DOHH2 (cell line): ENCODE data around the gene SNX2.

Experiments used
- H3F3A ChIP-seq: fragments of 200-600 bp; sonication (generic), shearing (Covaris generic); 2 replicates; pipeline ENCODE4 v1.6.0; 2016; ENCODE audit warnings: antibody characterized with exemption, mild to moderate bottlenecking; ENCODE audit not compliant: control insufficient read depth, insufficient read depth
- H3K27ac ChIP-seq: fragments of 200-600 bp; sonication (generic); 2 replicates; pipeline ENCODE4 v1.5.1; 2014; ENCODE audit warnings: low read depth, mild to moderate bottlenecking, low read length, moderate library complexity
- H3K27me3 ChIP-seq: fragments of 200-600 bp; sonication (generic); 2 replicates; pipeline ENCODE4 v1.6.1; 2014; ENCODE audit warnings: mild to moderate bottlenecking, low read length, mixed read lengths; ENCODE audit not compliant: control insufficient read depth
- H3K36me3 ChIP-seq: fragments of 200-600 bp; sonication (generic); 2 replicates; pipeline ENCODE4 v1.6.1; 2014; ENCODE audit warnings: mild to moderate bottlenecking, low read length, moderate library complexity, mixed read lengths; ENCODE audit not compliant: control insufficient read depth
- H3K4me1 ChIP-seq: fragments of 200-600 bp; sonication (generic); 2 replicates; pipeline ENCODE4 v1.6.1; 2014; ENCODE audit warnings: mild to moderate bottlenecking, low read length, mixed read lengths; ENCODE audit not compliant: control insufficient read depth
- H3K4me2 ChIP-seq: fragments of 200-600 bp; sonication (generic); 2 replicates; pipeline ENCODE4 v1.6.0; 2014; ENCODE audit warnings: mild to moderate bottlenecking, low read length, moderate library complexity
- H3K4me3 ChIP-seq: fragments of 200-600 bp; sonication (generic); 2 replicates; pipeline ENCODE4 v1.5.1; 2014; ENCODE audit warnings: mild to moderate bottlenecking, low read length, mixed read lengths
- H3K79me2 ChIP-seq: fragments of 200-600 bp; sonication (generic); 2 replicates; pipeline ENCODE4 v1.6.1; 2014; ENCODE audit warnings: mild to moderate bottlenecking, low read length, mixed read lengths; ENCODE audit not compliant: control insufficient read depth
- H3K9me2 ChIP-seq: fragments of 200-600 bp; sonication (generic); replicated peaks from 2 replicates; pipeline ENCODE4 v1.6.1; 2014; ENCODE audit warnings: mild to moderate bottlenecking, low read length, mixed read lengths; ENCODE audit not compliant: control insufficient read depth
- H3K9me3 ChIP-seq: fragments of 200-600 bp; sonication (generic); 2 replicates; pipeline ENCODE4 v1.6.1; 2014; ENCODE audit warnings: antibody characterized with exemption, low read length, mixed read lengths; ENCODE audit not compliant: control insufficient read depth, insufficient read depth
- H4K20me1 ChIP-seq: fragments of 200-600 bp; sonication (generic); 2 replicates; pipeline ENCODE4 v1.6.0; 2014; ENCODE audit warnings: low read depth, mild to moderate bottlenecking, antibody characterized with exemption, low read length, moderate library complexity; ENCODE audit not compliant: control insufficient read depth, insufficient read depth
- EZH2phosphoT487 ChIP-seq: fragments of 200-600 bp; sonication (generic); IDR thresholded peaks from 2 replicates; pipeline ENCODE4 v1.6.1; 2017; ENCODE audit warnings: borderline replicate concordance, mild to moderate bottlenecking, antibody characterized with exemption, low read length, moderate library complexity, mixed read lengths
- TF ChIP-seq, protein P1 (sequence below): fragments of 200-600 bp; sonication (generic); IDR thresholded peaks from one replicate; pipeline ENCODE4 v1.5.1; 2014; ENCODE audit warnings: antibody characterized with exemption, mild to moderate bottlenecking, low read depth, low read length; ENCODE audit not compliant: poor library complexity, severe bottlenecking

SNX2 gene

DNA sequence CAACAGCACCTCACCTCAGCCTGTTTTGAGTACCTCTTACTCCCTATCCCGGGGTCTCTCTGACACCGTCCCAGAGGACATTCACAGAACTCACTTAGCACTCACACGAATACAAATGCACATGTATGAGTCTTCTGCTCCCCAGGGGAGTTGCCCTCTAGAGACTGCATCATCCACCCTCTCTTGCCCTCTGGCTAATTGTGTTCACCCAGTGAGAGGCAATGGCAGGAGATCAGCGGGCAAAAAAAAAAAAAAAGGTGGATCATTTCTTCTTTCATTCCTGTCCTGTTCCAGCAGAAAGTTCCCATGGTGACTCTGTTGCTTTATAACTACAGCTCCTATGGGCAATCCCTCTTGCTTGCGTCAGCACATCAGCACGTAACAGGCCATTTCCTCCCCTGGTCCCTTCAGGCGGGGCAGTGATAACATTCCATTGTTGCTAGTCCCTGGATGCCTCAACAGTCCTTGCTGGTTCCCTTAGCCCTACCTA is 23.5 kb upstream of the SNX2 start:
- no peak overlapping the region for H3K27ac ChIP-seq
- no peaks in the 10 kb centered on the region for H3K4me1 ChIP-seq
- TF ChIP-seq, protein P1, sequence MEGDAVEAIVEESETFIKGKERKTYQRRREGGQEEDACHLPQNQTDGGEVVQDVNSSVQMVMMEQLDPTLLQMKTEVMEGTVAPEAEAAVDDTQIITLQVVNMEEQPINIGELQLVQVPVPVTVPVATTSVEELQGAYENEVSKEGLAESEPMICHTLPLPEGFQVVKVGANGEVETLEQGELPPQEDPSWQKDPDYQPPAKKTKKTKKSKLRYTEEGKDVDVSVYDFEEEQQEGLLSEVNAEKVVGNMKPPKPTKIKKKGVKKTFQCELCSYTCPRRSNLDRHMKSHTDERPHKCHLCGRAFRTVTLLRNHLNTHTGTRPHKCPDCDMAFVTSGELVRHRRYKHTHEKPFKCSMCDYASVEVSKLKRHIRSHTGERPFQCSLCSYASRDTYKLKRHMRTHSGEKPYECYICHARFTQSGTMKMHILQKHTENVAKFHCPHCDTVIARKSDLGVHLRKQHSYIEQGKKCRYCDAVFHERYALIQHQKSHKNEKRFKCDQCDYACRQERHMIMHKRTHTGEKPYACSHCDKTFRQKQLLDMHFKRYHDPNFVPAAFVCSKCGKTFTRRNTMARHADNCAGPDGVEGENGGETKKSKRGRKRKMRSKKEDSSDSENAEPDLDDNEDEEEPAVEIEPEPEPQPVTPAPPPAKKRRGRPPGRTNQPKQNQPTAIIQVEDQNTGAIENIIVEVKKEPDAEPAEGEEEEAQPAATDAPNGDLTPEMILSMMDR, result no peak
- no peak for TF ChIP-seq EZH2phosphoT487
- H3K9me3 ChIP-seq, result no peaks in the 10 kb centered on the region
- H3F3A ChIP-seq, result no peaks in the 10 kb centered on the region
- H3K79me2 ChIP-seq, result no peaks in the 10 kb centered on the region
- H3K4me3 ChIP-seq, result no peak overlapping the region
- no peaks in the 10 kb centered on the region for H4K20me1 ChIP-seq
- H3K9me2 ChIP-seq, result no peaks in the 10 kb centered on the region
- no peak overlapping the region for H3K4me2 ChIP-seq
- H3K36me3 ChIP-seq, result no peaks in the 10 kb centered on the region
- no peaks in the 10 kb centered on the region for H3K27me3 ChIP-seq

GRCh38 chr5:122753500-122753899 is 21.4 kb upstream of the SNX2 start:
- H3K27ac ChIP-seq, result no peak overlapping the region
- no peaks in the 10 kb centered on the region for H3K36me3 ChIP-seq
- no peaks in the 10 kb centered on the region for H3K9me2 ChIP-seq
- no peaks in the 10 kb centered on the region for H3K79me2 ChIP-seq
- H3K4me1 ChIP-seq, result no peaks in the 10 kb centered on the region
- no peaks in the 10 kb centered on the region for H3K9me3 ChIP-seq
- H3K27me3 ChIP-seq, result no peaks in the 10 kb centered on the region
- H3K4me2 ChIP-seq, result no peak overlapping the region
- TF ChIP-seq EZH2phosphoT487, result no peak
- TF ChIP-seq, protein P1, result no peak
- no peak overlapping the region for H3K4me3 ChIP-seq
- H4K20me1 ChIP-seq, result no peaks in the 10 kb centered on the region
- H3F3A ChIP-seq, result no peaks in the 10 kb centered on the region

- H4K20me1 ChIP-seq, result no peaks in the 10 kb centered on the region
- H3K9me2 ChIP-seq, result no peaks in the 10 kb centered on the region
- H3K4me2 ChIP-seq, result no peak overlapping the region
- H3K4me3 ChIP-seq, result no peak overlapping the region
- no peak overlapping the region for H3K27ac ChIP-seq
- H3K27me3 ChIP-seq, result no peaks in the 10 kb centered on the region
- no peaks in the 10 kb centered on the region for H3K9me3 ChIP-seq
- no peaks in the 10 kb centered on the region for H3K36me3 ChIP-seq
- no peaks in the 10 kb centered on the region for H3K79me2 ChIP-seq
- no peaks in the 10 kb centered on the region for H3F3A ChIP-seq
- TF ChIP-seq, protein P1, result no peak
- TF ChIP-seq EZH2phosphoT487, result no peak
- H3K4me1 ChIP-seq, result no peaks in the 10 kb centered on the region
Observed at GRCh38 chr5:122755783-122756182, 19.1 kb upstream of the SNX2 start.
